GM12892 (cell line): ENCODE measurements around the gene BARHL1.

ENCODE experiments used
- DNase-seq: peaks from one replicate; pipeline ENCODE4 v3.0.0; 2011; ENCODE audit not compliant: insufficient read length
- FAIRE-seq: peaks from 2 replicates; lab custom pipeline; 2011; peaks lifted over from hg19 to GRCh38; lab: Jason Lieb, UNC
- POLR2A ChIP-seq: IDR thresholded peaks from 2 replicates; pipeline ENCODE4 v1.6.1; 2011; ENCODE audit warnings: low read depth, low read length, control low read depth
- POLR2AphosphoS5 ChIP-seq: IDR thresholded peaks from 2 replicates; pipeline ENCODE4 v1.6.1; 2011; ENCODE audit warnings: low read depth, low read length, control low read depth
- TAF1 ChIP-seq: IDR thresholded peaks from 2 replicates; pipeline ENCODE4 v1.6.1; 2011; ENCODE audit warnings: low read depth, mild to moderate bottlenecking, control low read depth, low read length, borderline replicate concordance

BARHL1 gene

DNA sequence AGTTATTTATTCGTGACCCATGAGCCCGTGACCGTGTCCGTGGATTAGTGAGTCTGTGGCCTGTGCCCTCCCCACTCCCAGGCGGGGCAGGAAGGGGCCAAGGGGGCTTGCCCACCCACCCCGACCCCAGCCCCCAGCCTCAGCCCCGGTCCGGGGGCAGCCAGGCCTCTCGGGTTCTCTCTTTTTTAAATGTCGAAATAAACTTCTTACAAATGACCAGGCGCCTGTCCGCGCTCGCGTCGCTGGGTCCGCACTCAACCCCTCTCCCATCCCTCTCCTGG is 7.6 kb downstream of the BARHL1 start:
- TF ChIP-seq POLR2AphosphoS5 (no peak), TAF1 (no peak)
- FAIRE-seq (no peak), DNase-seq (no peak)

DNA sequence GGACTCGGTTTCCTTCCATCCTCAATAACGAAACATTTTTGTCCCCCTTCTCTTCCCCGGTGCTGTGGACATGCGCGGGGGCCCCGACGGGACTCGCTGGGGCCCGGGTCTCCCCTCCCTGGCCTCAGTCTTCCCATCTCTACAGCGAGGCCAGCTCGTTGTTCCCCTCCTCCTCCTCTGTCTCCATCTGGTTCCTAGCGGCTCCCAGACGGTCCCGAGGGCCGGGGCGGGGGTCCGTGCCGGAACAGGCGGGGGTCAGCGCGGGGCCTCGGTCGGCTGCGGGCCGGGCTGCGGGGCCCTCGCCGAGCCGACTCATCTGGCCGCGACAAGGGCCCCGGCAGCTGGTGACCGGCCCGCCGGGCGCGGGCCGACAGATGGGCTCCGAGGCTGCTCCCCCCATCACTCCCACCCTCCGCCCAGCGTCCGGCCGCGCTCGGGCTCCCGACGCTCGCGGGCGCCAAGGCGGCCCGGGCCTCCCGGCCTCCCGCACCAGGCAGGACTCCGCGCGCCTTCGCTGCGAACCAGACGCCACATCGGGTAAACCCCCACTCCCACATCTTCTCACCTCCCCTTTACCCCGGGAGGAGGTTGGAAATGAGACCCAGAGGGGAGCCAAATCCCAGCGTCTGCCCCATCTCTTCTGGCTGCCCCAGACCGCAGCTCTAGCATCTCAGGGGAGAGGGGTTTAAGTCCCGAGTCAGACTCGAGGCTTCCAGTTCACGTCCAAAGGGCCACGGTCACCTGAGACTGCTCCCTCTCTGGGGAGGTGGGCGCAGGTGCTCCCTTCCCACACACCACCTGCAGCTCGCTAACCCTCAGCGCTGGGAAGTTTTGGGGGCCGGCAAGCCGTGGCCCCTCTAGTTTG is 8.1 kb downstream of the BARHL1 start:
- TF ChIP-seq POLR2AphosphoS5 (no peak), TAF1 (no peak), POLR2A (no peak)
- DNase-seq (no peak), FAIRE-seq (no peak)

DNA sequence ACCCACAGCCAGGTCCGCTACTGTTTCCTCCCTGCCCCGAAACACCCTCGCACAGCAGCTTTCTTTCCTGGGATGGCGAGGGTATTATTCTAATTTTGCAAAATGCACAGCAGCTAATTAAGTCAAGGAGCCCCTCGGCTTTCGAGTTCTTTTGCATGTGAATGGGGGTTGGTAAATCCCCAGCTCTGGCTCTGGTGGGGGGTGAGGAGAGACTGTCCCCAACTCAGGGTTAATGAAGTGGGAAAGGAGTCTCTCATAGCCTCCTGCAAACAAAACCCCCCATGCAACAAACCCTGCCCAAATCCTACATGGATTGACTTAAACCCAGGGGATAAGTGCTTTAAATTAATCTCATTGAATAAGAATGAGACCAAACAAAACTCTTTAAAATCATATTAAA is 8.8 kb downstream of the BARHL1 start:
- FAIRE-seq: no peak
- no peak for DNase-seq
- TF ChIP-seq POLR2AphosphoS5 (no peak), TAF1 (no peak), POLR2A (no peak)

DNA sequence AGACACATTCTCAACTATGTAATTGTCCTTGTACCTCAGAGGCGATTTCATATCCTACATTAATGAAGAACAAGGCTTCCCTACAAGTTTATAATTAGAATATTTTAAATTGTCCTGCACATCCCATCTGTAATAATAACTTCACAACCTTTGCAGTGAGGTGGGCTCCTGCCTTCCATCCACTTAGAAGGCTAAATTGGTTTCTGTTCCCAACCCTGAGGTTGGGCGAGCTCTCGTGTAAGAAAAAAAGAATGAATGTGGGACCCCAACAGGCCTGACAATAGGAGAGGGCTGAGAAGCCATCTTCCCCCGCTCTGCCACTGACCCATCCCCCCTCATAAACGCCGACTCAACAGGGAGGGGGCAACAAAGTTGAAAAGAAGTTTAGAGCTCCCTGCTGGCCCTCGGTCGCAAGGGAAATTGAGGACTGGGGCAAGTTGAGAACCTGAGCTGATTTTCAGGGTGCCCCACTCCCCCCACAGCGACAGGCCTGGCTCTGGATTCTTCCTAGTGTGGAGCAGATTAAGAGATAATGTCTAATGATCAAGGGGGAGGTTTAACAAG is 9.4 kb downstream of the BARHL1 start:
- FAIRE-seq (no peak), DNase-seq (no peak)
- TF ChIP-seq POLR2A (no peak), TAF1 (no peak), POLR2AphosphoS5 (no peak)

- TF ChIP-seq POLR2A (no peak), TAF1 (no peak), POLR2AphosphoS5 (no peak)
- no peak for FAIRE-seq
Observed at GRCh38 chr9:132592451-132592850, 10.0 kb downstream of the BARHL1 start.

GRCh38 chr9:132594412-132594811 is 12.0 kb downstream of the BARHL1 start:
- no peak for TF ChIP-seq POLR2A
- no peak for TF ChIP-seq POLR2AphosphoS5
- no peak for TF ChIP-seq TAF1
- no peak for DNase-seq
- no peak for FAIRE-seq

More at GRCh38 chr9:132592451-132592850, 10.0 kb downstream of the BARHL1 start:
- DNase-seq: no peak

DNA sequence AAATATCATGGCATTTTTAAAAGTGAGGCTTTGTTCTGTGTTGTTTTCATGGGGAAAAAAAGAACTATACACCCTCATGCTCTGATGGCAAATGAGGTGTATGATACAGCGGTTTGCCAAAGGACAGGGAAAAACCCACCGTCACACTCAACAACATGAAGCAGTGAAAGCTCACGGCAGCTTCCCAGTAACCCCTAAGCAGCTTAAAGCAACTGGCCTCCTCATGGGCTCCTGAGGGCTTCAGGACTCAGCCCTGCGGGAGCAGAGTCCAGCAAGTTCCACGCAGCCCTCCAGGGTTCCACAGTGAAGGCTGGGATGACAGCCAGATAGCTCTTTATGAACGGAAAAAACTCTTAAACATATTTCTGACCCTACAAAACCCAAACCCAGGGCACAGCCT is 12.9 kb downstream of the BARHL1 start:
- no peak for DNase-seq
- no peak for FAIRE-seq
- TF ChIP-seq POLR2AphosphoS5 (no peak), TAF1 (no peak), POLR2A (no peak)

DNA sequence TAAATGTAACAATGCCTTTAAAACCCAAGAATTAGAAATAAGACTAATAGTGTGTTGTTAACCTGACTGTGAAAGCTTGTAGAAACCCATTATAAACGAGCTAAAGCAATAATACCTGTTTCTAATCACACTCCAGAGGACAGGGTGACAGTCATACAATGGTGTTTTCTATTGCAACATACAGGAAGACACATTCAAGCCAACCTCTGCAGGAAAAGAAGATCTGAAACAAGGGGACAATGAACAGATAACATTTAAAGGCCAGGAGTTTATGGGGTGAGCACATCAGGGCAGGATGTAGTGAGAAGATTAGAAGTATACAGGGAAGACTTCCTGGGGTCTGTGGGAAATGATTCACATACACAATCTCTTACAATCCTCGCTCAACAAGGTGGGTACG is 13.8 kb downstream of the BARHL1 start:
- DNase-seq (no peak), FAIRE-seq (no peak)

GRCh38 chr9:132597073-132597775 is 14.8 kb downstream of the BARHL1 start:
- FAIRE-seq: no peak
- no peak for TF ChIP-seq POLR2AphosphoS5
- no peak for TF ChIP-seq POLR2A
- TF ChIP-seq TAF1: no peak
- no peak for DNase-seq

More for the DNA sequence above, 13.8 kb downstream of the BARHL1 start:
- TF ChIP-seq POLR2A: no peak
- TF ChIP-seq TAF1: no peak
- TF ChIP-seq POLR2AphosphoS5: no peak

- TF ChIP-seq POLR2AphosphoS5 (no peak), POLR2A (no peak), TAF1 (no peak)
- no peak for FAIRE-seq
- no peak for DNase-seq
Observed at GRCh38 chr9:132600326-132600984, 18.0 kb downstream of the BARHL1 start.

- TF ChIP-seq POLR2A (no peak), TAF1 (no peak), POLR2AphosphoS5 (no peak)
- DNase-seq (no peak), FAIRE-seq (no peak)
Observed at GRCh38 chr9:132602207-132602606, 19.8 kb downstream of the BARHL1 start.

GRCh38 chr9:132605387-132605786 is 23.0 kb downstream of the BARHL1 start:
- no peak for FAIRE-seq
- TF ChIP-seq TAF1: no peak
- no peak for DNase-seq
